Activated CD8-positive, alpha-beta memory T cell treated with anti-CD3 and anti-CD28 coated beads, Interleukin-2, amount 10 ng/mL, durations not matched to agents 7 days and 5 days (primary cell): ENCODE measurements around the gene PBRM1. TPM values are rescaled to one million over a fixed set of nuclear protein-coding genes. Genes with fewer than 3 reads are reported as not detected.
"Not testable (repeated sequence)": the region's sequence is repeated elsewhere in the genome, so short reads cannot be mapped to it uniquely, and the experiment has no call there.

Source experiments
- ATAC-seq: fragments of 150-1000 bp; cut with Tn5 transposase; one replicate; pipeline ENCODE4 v1.10.0; 2021; ENCODE audit warnings: moderate library complexity
- CTCF ChIA-PET: fragments of 350-600 bp; sonication (Branson Sonifier 250); formaldehyde crosslinking; loops from one replicate; lab custom pipeline; 2021; ENCODE audit warnings: antibody characterized with exemption; lab: Charles Lee
- DNase-seq: peaks from one replicate; pipeline ENCODE4 v3.0.0-alpha.2; 2020
- H3K27ac Mint-ChIP-seq: one replicate; pipeline ENCODE4 v1.8.0; 2021; ENCODE audit warnings: mild to moderate bottlenecking, mixed read lengths
- H3K27me3 Mint-ChIP-seq: one replicate; pipeline ENCODE4 v1.8.0; 2021; ENCODE audit warnings: mixed read lengths
- H3K36me3 Mint-ChIP-seq: one replicate; pipeline ENCODE4 v1.8.0; 2021; ENCODE audit warnings: mild to moderate bottlenecking, mixed read lengths
- H3K4me1 Mint-ChIP-seq: one replicate; pipeline ENCODE4 v1.8.0; 2021; ENCODE audit warnings: mixed read lengths
- H3K4me3 Mint-ChIP-seq: one replicate; pipeline ENCODE4 v1.8.0; 2021; ENCODE audit warnings: mild to moderate bottlenecking, moderate library complexity, mixed read lengths
- H3K9me3 Mint-ChIP-seq: one replicate; pipeline ENCODE4 v1.8.0; 2022; ENCODE audit warnings: low read depth, mixed read lengths
- total RNA-seq, 2 experiments: library from RNA; stranded (reverse); gene quantifications; one replicate each; pipeline ENCODE4 v1.2.3, GENCODE V29; 2021

The PBRM1 gene
- total RNA-seq, 2 experiments from 2014 or later: 69.7 to 73.3 TPM

DNA sequence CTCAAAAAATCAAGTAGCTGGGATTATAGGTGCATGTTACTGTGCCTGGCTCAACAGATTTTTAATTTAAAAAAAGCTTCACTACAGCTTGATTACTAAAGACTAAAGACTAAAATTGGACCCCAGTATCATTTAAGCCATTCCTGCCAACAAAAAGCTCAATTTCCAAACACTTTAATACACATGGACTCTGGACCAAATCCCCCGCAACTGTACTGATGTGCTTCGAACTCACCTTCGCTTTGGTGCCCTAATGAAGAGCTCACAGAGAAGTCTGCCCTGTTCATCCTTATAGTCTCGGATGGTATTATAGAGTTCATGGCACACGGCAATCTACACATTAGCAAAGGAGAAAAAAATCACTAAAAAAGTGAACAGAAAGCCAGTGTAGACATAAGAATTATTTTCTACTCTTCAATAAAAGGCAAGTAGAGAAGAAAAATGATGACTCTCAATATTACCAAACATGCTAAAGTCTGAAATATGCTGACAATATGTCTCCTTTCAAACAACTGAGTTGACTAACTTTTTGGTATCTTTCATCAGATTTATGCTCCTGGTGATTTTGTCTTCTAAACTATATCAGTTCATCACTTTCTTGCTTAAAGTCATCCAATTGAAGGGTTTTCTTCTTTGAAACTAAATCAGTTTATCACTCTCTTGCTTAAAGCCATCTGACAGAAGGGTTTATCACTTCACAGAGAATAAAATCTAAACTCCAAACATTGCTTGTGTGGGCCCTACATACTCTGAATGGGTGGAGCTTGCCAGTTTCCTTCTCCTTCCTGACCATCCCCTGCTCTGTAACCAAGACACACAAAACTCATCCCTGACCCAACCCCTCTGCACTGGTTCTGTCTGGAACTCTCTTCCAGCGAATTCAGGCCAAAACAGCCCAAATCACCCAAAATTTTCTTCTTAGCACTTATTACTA, 7.2 kb downstream of the PBRM1 start:
- Mint-ChIP-seq H3K27ac (no peak overlapping the region), H3K36me3 (peaks cover 52% of the 10 kb centered on the region), H3K9me3 (no peaks in the 10 kb centered on the region), H3K4me3 (no peak overlapping the region), H3K4me1 (peaks cover 39% of the 10 kb centered on the region), H3K27me3 (no peaks in the 10 kb centered on the region)
- no peak for ATAC-seq
- no peak for DNase-seq
- CTCF ChIA-PET: interaction anchor here (1.1 kb wide), 1 partner anchor 229 kb away, joined by 3 read pairs; no protein-coding TSS in a partner anchor

DNA sequence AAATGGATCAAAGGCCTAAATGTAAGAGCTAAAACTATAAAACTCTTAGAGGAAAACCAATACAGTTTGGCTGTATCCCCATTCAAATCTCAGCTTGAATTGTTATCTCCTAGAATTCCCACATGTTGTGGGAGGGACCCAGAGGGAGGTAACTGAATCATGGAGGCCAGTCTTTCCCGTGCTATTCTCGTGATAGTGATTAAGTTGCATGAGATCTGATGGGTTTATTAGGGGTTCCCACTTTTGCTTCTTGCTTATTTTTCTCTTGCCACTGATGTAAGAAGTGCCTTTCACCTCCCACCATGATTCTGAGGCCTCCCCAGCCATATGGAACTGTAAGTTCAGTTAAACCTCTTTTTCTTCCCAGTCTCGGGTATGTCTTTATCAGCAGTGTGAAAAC, 9.5 kb downstream of the PBRM1 start:
- Mint-ChIP-seq H3K36me3 (peaks cover 56% of the 10 kb centered on the region), H3K4me1 (peaks cover 35% of the 10 kb centered on the region)
- H3K27ac Mint-ChIP-seq, H3K9me3 Mint-ChIP-seq, DNase-seq, H3K4me3 Mint-ChIP-seq, ATAC-seq, H3K27me3 Mint-ChIP-seq, CTCF ChIA-PET: not testable (repeated sequence)

DNA sequence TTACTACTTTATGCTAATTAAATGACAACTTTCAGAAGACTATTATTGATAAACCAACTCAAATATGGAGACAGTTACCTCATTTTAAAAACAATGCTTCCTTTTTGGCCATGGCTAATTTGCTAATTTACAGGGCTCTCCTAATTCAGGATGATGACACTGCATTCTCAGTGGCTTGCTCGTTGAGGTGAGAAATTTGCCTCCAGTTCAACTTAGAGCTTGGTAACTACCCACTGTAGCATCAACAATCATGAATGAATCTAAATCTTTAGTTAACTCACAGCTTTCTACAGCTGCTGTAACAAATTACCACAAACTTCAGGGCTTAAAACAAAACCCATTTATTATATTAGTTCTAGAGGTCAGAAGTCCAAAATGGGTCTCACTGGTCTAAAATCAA, 14.0 kb downstream of the PBRM1 start:
- CTCF ChIA-PET: interaction anchor here (0.7 to 0.9 kb wide), 2 partner anchors 14 to 15 kb away, joined by 3 read pairs; no protein-coding TSS in a partner anchor
- H3K36me3 Mint-ChIP-seq: peaks cover 50% of the 10 kb centered on the region
- H3K9me3 Mint-ChIP-seq: no peaks in the 10 kb centered on the region
- no peaks in the 10 kb centered on the region for H3K27me3 Mint-ChIP-seq
- peak overlapping the region; percentile 88 for H3K27ac Mint-ChIP-seq
- peaks cover 30% of the 10 kb centered on the region for H3K4me1 Mint-ChIP-seq
- H3K4me3 Mint-ChIP-seq: no peak overlapping the region
- DNase-seq (no peak), ATAC-seq (no peak)

DNA sequence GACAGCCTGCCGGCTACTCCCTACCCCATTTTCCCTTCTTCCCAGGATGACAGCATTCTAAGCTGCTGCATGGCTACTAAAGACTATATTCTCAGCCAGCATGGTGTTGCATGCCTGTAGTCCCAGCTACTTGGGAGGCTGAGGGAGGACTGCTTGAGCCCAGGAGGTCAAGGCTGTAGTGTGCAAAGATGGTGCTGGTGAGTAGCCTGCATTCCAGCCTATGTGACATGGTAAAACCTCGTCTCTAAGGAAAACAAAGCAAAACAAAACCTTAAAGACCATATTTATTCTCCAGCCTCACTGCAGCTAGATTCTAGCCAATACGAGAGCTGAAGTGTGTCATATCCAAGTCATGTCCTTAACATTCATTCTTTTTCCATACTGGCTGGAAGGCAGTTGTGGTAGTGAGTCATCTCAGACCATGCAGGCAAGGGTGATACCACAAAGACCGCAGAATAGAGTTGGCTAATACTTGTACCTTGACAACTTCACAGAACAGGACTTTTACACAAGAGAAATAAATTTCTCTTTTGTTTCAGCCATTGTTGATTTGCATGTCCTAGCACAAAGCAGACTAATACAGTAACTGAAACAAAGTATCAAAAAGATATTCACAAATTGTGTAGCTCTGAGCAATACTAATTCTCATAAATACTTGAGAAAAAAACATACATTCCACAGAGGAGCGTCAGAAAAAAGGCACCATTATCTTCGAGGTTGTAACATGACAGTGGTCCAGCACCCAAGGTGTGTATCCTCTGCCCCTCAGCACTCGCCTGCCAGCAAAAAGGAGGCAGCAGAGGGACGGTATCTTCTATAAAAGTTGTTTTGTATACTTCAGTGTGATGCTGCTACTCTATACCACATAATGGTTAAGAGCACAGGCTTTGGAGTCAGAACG, 14.8 kb downstream of the PBRM1 start:
- Mint-ChIP-seq H3K4me1 (peaks cover 30% of the 10 kb centered on the region), H3K27ac (peak overlapping the region; percentile 88), H3K9me3 (no peaks in the 10 kb centered on the region), H3K36me3 (peaks cover 46% of the 10 kb centered on the region), H3K4me3 (peak overlapping the region; percentile 48), H3K27me3 (no peaks in the 10 kb centered on the region)
- ATAC-seq: peak; percentile 93
- peak; percentile 80 for DNase-seq
- CTCF ChIA-PET: interaction anchor here (0.7 kb wide), 1 partner anchor 16 kb away, joined by 3 read pairs; no protein-coding TSS in a partner anchor

DNA sequence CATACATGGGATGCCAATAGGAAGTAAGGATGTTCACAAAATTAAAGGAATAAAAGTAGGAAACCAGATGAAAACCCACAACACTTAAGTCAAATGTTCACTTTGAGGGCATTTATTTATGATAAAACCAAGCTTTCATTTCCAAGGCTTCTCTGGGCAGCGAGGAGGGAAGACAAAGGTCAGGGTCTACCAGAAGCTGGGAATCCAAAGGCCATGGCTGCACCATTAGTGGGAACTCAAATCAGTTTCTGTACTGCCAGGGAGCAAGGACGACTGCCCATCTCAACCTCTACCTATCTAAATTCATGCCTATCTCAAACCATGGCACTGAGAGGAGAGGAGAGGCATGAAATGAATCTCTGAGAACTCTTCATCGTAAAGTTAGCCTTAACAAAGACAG, 22.6 kb downstream of the PBRM1 start:
- H3K27ac Mint-ChIP-seq: no peak overlapping the region
- H3K36me3 Mint-ChIP-seq: peaks cover 44% of the 10 kb centered on the region
- DNase-seq (no peak), ATAC-seq (no peak)
- H3K4me1 Mint-ChIP-seq: no peaks in the 10 kb centered on the region
- no peaks in the 10 kb centered on the region for H3K27me3 Mint-ChIP-seq
- no peaks in the 10 kb centered on the region for H3K9me3 Mint-ChIP-seq
- CTCF ChIA-PET: no interaction called here
- no peak overlapping the region for H3K4me3 Mint-ChIP-seq

DNA sequence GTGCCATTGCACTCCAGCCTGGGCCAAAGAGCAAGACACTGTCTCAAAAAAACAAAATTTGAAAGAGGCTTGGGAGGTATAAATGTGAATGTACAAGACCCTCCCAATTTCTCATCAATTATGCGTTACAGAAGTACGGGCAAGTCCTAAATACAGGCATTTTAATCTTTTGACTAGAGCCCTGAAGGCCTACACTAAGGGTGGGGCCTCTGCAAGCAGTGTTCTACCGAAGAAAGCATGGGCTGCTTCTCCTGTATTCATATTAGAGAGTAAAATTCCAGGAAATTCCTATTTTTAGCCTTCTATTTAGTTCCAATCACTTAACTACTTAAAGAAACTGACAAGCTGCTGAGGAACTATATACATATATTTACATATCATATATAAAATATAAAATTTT, 25.7 kb downstream of the PBRM1 start:
- Mint-ChIP-seq H3K36me3 (peaks cover 46% of the 10 kb centered on the region), H3K9me3 (no peaks in the 10 kb centered on the region), H3K4me3 (no peak overlapping the region), H3K27me3 (no peaks in the 10 kb centered on the region), H3K4me1 (no peaks in the 10 kb centered on the region), H3K27ac (no peak overlapping the region)
- DNase-seq (no peak), ATAC-seq (no peak)
- CTCF ChIA-PET: no interaction called here

DNA sequence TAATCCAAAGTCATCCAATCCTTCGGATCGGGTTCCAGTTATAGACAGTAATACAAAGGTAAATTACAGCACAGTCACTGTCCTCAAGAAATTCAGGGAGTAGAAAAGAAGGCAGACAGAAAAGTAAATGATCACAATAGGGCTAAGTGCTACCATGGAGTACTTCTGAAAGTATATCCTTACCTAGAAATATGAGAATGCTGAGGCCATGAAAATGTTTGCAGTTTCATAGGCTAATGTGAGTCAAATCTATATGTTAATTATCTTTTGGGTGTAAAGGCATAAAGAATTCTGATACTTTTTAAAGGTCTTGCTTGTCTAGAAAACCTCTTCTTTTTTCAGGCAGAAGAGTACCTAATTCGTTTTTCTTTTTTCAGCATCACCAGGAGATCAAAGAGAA, 29.8 kb downstream of the PBRM1 start:
- no peak overlapping the region for H3K27ac Mint-ChIP-seq

DNA sequence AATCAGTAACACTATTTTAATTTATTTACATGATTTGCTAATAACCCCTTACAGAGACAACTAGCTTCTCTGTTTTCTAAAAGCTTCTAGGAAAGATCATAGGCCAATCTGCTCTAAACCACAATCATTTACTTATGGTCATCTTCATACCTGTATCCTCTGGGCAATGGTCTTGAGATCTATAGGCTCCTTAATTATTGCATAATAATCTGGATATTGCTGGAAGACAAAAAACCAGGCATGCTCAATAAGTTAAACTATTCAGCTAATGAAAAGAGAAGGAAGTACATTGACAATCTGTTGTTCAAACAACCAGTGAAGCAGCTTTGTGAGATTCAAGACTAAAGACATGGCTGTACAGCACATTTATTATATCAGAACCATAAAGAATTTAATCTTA, 34.1 kb downstream of the PBRM1 start:
- ATAC-seq: no peak
- H3K36me3 Mint-ChIP-seq: peaks cover 50% of the 10 kb centered on the region
- peaks cover 9% of the 10 kb centered on the region for H3K4me1 Mint-ChIP-seq
- DNase-seq: no peak
- no peaks in the 10 kb centered on the region for H3K9me3 Mint-ChIP-seq
- CTCF ChIA-PET: interaction anchor here (1.6 kb wide), 1 partner anchor 36 kb away, joined by 4 read pairs; no protein-coding TSS in a partner anchor
- H3K27ac Mint-ChIP-seq: no peak overlapping the region
- no peaks in the 10 kb centered on the region for H3K27me3 Mint-ChIP-seq
- no peak overlapping the region for H3K4me3 Mint-ChIP-seq

More for the DNA sequence above, 29.8 kb downstream of the PBRM1 start:
- Mint-ChIP-seq H3K36me3 (peaks cover 37% of the 10 kb centered on the region), H3K4me3 (no peak overlapping the region), H3K4me1 (peaks cover 2% of the 10 kb centered on the region), H3K9me3 (no peaks in the 10 kb centered on the region), H3K27me3 (no peaks in the 10 kb centered on the region)
- DNase-seq (no peak), ATAC-seq (no peak)
- CTCF ChIA-PET: no interaction called here

DNA sequence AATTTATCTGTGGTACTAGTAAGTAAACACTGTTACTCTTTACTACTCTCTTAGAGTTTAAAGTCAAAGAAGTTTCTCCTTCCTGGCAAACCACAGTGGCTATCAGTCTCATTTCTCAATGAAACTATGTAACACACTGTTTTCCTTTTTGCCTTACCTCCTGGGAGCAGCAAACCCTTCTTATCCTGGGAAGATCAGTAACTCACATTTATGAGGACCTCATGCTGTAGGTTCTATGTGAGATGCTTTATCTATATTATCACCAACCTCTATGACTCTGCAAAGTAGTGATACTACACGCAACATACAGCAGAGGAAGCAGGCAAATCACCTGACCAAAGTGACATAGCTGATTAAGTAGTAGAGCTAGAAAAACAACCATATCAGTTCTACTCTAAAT, 35.3 kb downstream of the PBRM1 start:
- Mint-ChIP-seq H3K27ac (peak overlapping the region; percentile 39), H3K4me3 (no peak overlapping the region), H3K4me1 (peaks cover 9% of the 10 kb centered on the region), H3K9me3 (no peaks in the 10 kb centered on the region), H3K36me3 (peaks cover 49% of the 10 kb centered on the region), H3K27me3 (no peaks in the 10 kb centered on the region)
- CTCF ChIA-PET: interaction anchor here (1.6 kb wide), 1 partner anchor 35 kb away, joined by 4 read pairs; no protein-coding TSS in a partner anchor
- DNase-seq (no peak), ATAC-seq (no peak)

DNA sequence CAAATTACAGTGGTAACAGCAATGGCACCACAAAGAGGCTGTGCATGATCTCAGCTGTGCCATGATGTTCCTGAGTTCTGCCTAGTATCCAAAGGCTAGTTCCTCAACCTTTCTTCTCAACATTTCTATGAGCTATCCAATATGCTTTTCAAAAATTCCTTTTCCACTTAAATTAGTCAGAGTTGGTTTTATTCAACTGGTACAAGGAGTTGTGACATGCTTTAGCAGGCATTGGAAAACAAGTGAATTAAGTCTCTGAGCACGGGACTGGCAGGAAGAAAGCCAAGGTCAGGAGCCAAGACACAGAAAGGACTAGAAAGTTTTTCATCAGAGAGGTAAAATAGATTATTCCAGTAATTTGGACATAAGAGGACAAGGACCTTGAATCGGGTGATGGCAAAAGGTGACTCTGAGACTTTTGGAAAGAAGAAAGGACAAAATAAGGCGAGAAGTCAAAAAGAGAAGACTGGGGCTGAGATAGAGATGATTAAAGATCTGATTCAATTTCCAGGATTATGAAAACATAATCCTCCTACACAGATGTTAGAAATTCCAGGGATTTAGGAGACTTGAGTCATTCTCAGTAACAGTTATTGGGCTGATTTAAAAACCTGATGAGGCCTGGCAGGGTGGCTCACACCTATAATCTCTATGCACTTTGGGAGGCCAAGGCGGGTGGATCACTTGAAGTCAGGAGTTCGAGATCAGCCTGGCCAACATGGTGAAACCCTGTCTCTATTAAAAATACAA, 36.1 kb downstream of the PBRM1 start:
- Mint-ChIP-seq H3K27me3 (no peaks in the 10 kb centered on the region), H3K9me3 (no peaks in the 10 kb centered on the region), H3K4me1 (peaks cover 9% of the 10 kb centered on the region), H3K36me3 (peaks cover 44% of the 10 kb centered on the region), H3K27ac (no peak overlapping the region), H3K4me3 (no peak overlapping the region)
- CTCF ChIA-PET: no interaction called here
- no peak for DNase-seq
- no peak for ATAC-seq

DNA sequence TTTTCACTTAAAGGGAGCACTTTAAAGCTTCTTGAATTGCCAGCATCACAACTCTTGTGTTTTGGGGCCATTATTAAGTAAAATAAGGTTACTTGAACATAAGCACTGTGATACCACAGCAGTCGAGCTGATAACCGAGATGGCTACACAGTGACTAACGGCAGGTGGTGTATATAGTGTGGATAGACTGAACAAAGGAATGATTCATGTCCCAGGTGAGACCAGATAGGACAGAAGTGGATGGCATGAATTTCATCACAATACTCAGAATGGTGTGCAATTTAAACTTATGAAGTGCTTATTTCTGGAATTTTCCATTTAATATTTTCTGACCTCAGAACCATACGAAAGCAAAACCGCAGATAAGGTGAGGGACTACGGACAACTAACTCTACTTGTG, 40.2 kb downstream of the PBRM1 start:
- CTCF ChIA-PET: interaction anchor here (1.2 kb wide), 1 partner anchor 20 kb away, joined by 3 read pairs; no protein-coding TSS in a partner anchor
- no peak overlapping the region for H3K4me3 Mint-ChIP-seq
- DNase-seq (no peak), ATAC-seq (no peak)
- peaks cover 3% of the 10 kb centered on the region for H3K4me1 Mint-ChIP-seq
- no peaks in the 10 kb centered on the region for H3K27me3 Mint-ChIP-seq
- no peak overlapping the region for H3K27ac Mint-ChIP-seq
- peaks cover 39% of the 10 kb centered on the region for H3K36me3 Mint-ChIP-seq
- no peaks in the 10 kb centered on the region for H3K9me3 Mint-ChIP-seq

DNA sequence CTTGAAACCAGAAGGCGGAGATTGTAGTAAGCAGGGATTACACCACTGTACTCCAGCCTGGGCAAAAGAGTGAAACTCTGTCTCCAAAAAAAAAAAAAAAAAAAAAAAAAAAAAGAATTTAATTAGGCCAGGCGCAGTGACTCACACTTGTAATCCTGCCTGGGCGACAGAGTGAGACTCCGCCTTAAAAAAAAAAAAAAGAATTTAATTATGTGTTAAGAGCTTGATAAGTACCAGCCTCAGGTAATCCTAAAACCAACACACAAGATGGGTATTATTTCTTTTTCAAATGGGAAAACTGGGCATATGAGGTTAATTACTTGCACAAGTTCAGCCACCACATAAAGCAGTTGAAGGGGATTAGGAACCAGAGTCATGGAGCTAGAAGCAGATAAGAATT, 49.0 kb downstream of the PBRM1 start:
- Mint-ChIP-seq H3K4me3 (no peak overlapping the region), H3K4me1 (no peaks in the 10 kb centered on the region), H3K36me3 (peaks cover 25% of the 10 kb centered on the region), H3K9me3 (no peaks in the 10 kb centered on the region), H3K27ac (no peak overlapping the region), H3K27me3 (no peaks in the 10 kb centered on the region)
- ATAC-seq (no peak), DNase-seq (no peak)
- CTCF ChIA-PET: no interaction called here

DNA sequence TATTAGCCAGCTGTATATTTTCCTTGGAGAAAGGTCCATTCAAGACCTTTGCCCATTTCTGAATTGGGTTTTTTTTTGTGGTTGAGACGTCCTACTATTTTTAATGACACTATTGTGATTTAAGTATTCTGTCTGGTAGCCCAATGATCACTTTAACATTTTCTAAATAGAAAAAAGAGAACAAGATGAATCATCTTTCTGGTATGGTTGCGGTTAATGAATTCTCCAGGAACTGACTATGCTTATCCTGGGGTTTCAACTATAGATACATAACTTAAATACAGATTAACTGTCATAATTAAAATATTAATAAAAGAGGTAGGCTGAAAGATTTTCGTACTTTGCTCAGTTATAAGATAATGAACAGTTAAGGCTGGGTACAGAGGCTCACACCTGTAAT, 51.9 kb downstream of the PBRM1 start:
- no peak overlapping the region for H3K27ac Mint-ChIP-seq
- peaks cover 17% of the 10 kb centered on the region for H3K36me3 Mint-ChIP-seq
- ATAC-seq: no peak
- no peaks in the 10 kb centered on the region for H3K9me3 Mint-ChIP-seq
- no peaks in the 10 kb centered on the region for H3K27me3 Mint-ChIP-seq
- CTCF ChIA-PET: no interaction called here
- no peak for DNase-seq
- no peaks in the 10 kb centered on the region for H3K4me1 Mint-ChIP-seq
- H3K4me3 Mint-ChIP-seq: no peak overlapping the region
